ENCODE measurements around the gene TEX48.

The TEX48 gene

GRCh38 chr9:114666851-114667250 lies 15.1 kb downstream of the TEX48 start:
- no peak for DNase-seq

- DNase-seq = no peak
Measured at GRCh38 chr9:114666401-114666800, 15.6 kb downstream of the TEX48 start.

- no peak for DNase-seq
Measured at GRCh38 chr9:114664181-114664580, 17.8 kb downstream of the TEX48 start.

GRCh38 chr9:114662081-114662989 lies 19.7 kb downstream of the TEX48 start:
- peak; percentile 33 for DNase-seq

- DNase-seq = no peak
Measured at GRCh38 chr9:114657705-114658104, 24.3 kb downstream of the TEX48 start, which contains the start of gene TEX53. TSS of gene TEX53 (minus strand) at chr9:114657805. CDS start at chr9:114657774, 31 bp downstream.

GRCh38 chr9:114656301-114656700 lies 25.7 kb downstream of the TEX48 start:
- DNase-seq = no peak

GRCh38 chr9:114655689-114656088 lies 26.3 kb downstream of the TEX48 start:
- peak; percentile 57 for DNase-seq

GRCh38 chr9:114653556-114654159 lies 28.3 kb downstream of the TEX48 start:
- DNase-seq = peak; percentile 71

- peak; percentile 27 for DNase-seq
Measured at GRCh38 chr9:114652776-114653555, 29.0 kb downstream of the TEX48 start.

GRCh38 chr9:114643896-114644295 lies 38.1 kb downstream of the TEX48 start:
- DNase-seq = no peak

- no peak for DNase-seq
Measured at GRCh38 chr9:114643001-114643400, 39.0 kb downstream of the TEX48 start.

- no peak for DNase-seq
Measured at GRCh38 chr9:114641967-114642366, 40.0 kb downstream of the TEX48 start.

GRCh38 chr9:114638404-114638803 lies 43.6 kb downstream of the TEX48 start:
- DNase-seq = no peak

- no peak for DNase-seq
Measured at GRCh38 chr9:114634387-114634786, 47.6 kb downstream of the TEX48 start.

- no peak for DNase-seq
Measured at GRCh38 chr9:114633438-114634089, 48.4 kb downstream of the TEX48 start.

- DNase-seq = no peak
Measured at GRCh38 chr9:114631166-114631565, 50.8 kb downstream of the TEX48 start.

GRCh38 chr9:114629563-114630090 lies 52.4 kb downstream of the TEX48 start:
- DNase-seq = no peak

GRCh38 chr9:114627553-114627952 lies 54.4 kb downstream of the TEX48 start:
- no peak for DNase-seq

- DNase-seq = no peak
Measured at GRCh38 chr9:114626415-114627020, 55.5 kb downstream of the TEX48 start.

- DNase-seq = no peak
Measured at GRCh38 chr9:114624677-114625076, 57.3 kb downstream of the TEX48 start.

- DNase-seq = peak; percentile 83
Measured at GRCh38 chr9:114621975-114622609, 59.9 kb downstream of the TEX48 start.
